ENCODE measurements around the gene ADAMTS5.

- TF ChIP-seq CTCF (IDR thresholded peaks at IDR 0.05) (no peak), POLR2A (IDR thresholded peaks at IDR 0.05) (no peak)
Observed at GRCh38 chr21:26887251-26887650, 79.6 kb downstream of the ADAMTS5 start.

Measured in Peyer's patch (tissue), 4 donors.